Prostate gland (tissue), 2 donors: Measurements from ENCODE around the gene ARL14EP. TPM values are rescaled to one million over a fixed set of nuclear protein-coding genes. Genes with fewer than 3 reads are reported as not detected.

ENCODE experiments used
- DNase-seq: peaks from one replicate; pipeline ENCODE4 v3.0.0-alpha.2; 2019; ENCODE audit warnings: low spot score
- H3K27ac ChIP-seq, 2 donors: fragments of 200-600 bp; sonication (generic); 2 replicates each; pipeline ENCODE4 v1.5.1; 2017 to 2019
- H3K27me3 ChIP-seq: fragments of 200-600 bp; sonication (generic); replicated peaks from 2 replicates; pipeline ENCODE4 v1.5.1; 2019; ENCODE audit not compliant: insufficient read depth
- H3K36me3 ChIP-seq, 2 donors: fragments of 200-600 bp; sonication (generic); 1 replicate in 1 of 2; 2 replicates in 1 of 2; pipeline versions ENCODE4 v1.5.1 to v1.8.1; 2017 to 2019
- H3K4me1 ChIP-seq: fragments of 200-600 bp; sonication (generic); replicated peaks from 2 replicates; pipeline ENCODE4 v1.5.1; 2019
- H3K4me3 ChIP-seq, 2 donors: fragments of 200-600 bp; sonication (generic); 2 replicates each; pipeline ENCODE4 v1.5.1; 2017 to 2019
- H3K9me3 ChIP-seq: fragments of 200-600 bp; sonication (generic); 2 replicates; pipeline ENCODE4 v1.5.1; 2017
- CTCF ChIP-seq, 4 experiments: fragments of 200-600 bp in 2 of 4; fragments of 450-650 bp in 2 of 4; sonication (generic) in 2 of 4; IDR thresholded peaks; 1 replicate in 3 of 4; 2 replicates in 1 of 4; pipeline ENCODE4 v1.5.1; 2016 to 2019; ENCODE audit warnings: antibody characterized with exemption in 4 of 4, mild to moderate bottlenecking in 2 of 4, moderate library complexity in 2 of 4
- POLR2A ChIP-seq: fragments of 450-650 bp; IDR thresholded peaks from one replicate; pipeline ENCODE4 v1.6.1; 2016; ENCODE audit warnings: antibody characterized with exemption, mild to moderate bottlenecking
- POLR2AphosphoS5 ChIP-seq: sonication (generic); formaldehyde crosslinking; IDR thresholded peaks from one replicate; pipeline ENCODE4 v1.6.1; 2017; ENCODE audit warnings: antibody characterized with exemption
- WGBS: methylation state at CpG from one replicate; pipeline ENCODE4 v1.1.5; 2018; 5-methylcytosine and 5-hydroxymethylcytosine counted together
- intact Hi-C: fragments of 100-400 bp; cut with DNase I; formaldehyde crosslinking; loops from one replicate; pipeline ENCODE4 v1.14.2; 2022
- total RNA-seq, 2 donors: library from RNA; depleted of rRNA; stranded (reverse); fragments of >200 nt; gene quantifications; one replicate each; pipeline ENCODE4 v1.1.0, GENCODE V29; 2016

Gene ARL14EP
- total RNA-seq, 2 donors from 2014 or later, result 26.0 to 27.9 TPM

- Histone ChIP-seq H3K27ac (peak overlapping the region; percentile 10 to 18), H3K4me1 (no peaks in the 10 kb centered on the region), H3K36me3 (no peaks in the 10 kb centered on the region), H3K9me3 (no peaks in the 10 kb centered on the region), H3K4me3 (no peak overlapping the region), H3K27me3 (no peaks in the 10 kb centered on the region)
- intact Hi-C loops, result loop anchor here (2.0 kb wide), 1 partner anchor 509 kb away; no protein-coding TSS in a partner anchor
- DNase-seq, result peak; percentile 47
- TF ChIP-seq POLR2A (no peak), CTCF (IDR thresholded peaks at IDR 0.05) (peak in 3 of 4 experiments; percentile 53 to 81 (median 62))
- 4% methylated on average over 5 of the region's 5 CpGs for WGBS
Observed at GRCh38 chr11:30346068-30346688, 23.3 kb downstream of the ARL14EP start.

- Histone ChIP-seq H3K27ac (no peak overlapping the region), H3K9me3 (no peaks in the 10 kb centered on the region), H3K4me1 (no peaks in the 10 kb centered on the region), H3K4me3 (no peak overlapping the region), H3K36me3 (no peaks in the 10 kb centered on the region), H3K27me3 (no peaks in the 10 kb centered on the region)
- DNase-seq, result no peak
- intact Hi-C loops, result no loop called here
- TF ChIP-seq POLR2AphosphoS5 (no peak), CTCF (IDR thresholded peaks at IDR 0.05) (no peak), POLR2A (no peak)
Observed at GRCh38 chr11:30348035-30348434, 25.1 kb downstream of the ARL14EP start.

- no peaks in the 10 kb centered on the region for H3K36me3 ChIP-seq
- TF ChIP-seq POLR2AphosphoS5, result no peak
- no peak for TF ChIP-seq POLR2A
- no peak for TF ChIP-seq CTCF (IDR thresholded peaks at IDR 0.05)
- H3K4me3 ChIP-seq, result no peak overlapping the region
- intact Hi-C loops, result loop anchor here (10.0 kb wide), 1 partner anchor 235 kb away; the partner anchor contains the start of gene MPPED2
- no peaks in the 10 kb centered on the region for H3K4me1 ChIP-seq
- H3K27ac ChIP-seq, result no peak overlapping the region
- 96% methylated on average over 3 of the region's 3 CpGs for WGBS
- no peaks in the 10 kb centered on the region for H3K27me3 ChIP-seq
- DNase-seq, result no peak
- no peaks in the 10 kb centered on the region for H3K9me3 ChIP-seq
Observed at GRCh38 chr11:30349885-30350284, 27.0 kb downstream of the ARL14EP start.

- 68% methylated on average over 3 of the region's 3 CpGs for WGBS
- no peak for DNase-seq
- Histone ChIP-seq H3K27ac (no peak overlapping the region), H3K36me3 (no peaks in the 10 kb centered on the region), H3K4me3 (no peak overlapping the region), H3K4me1 (no peaks in the 10 kb centered on the region), H3K9me3 (no peaks in the 10 kb centered on the region), H3K27me3 (no peaks in the 10 kb centered on the region)
- no peak for TF ChIP-seq POLR2AphosphoS5
- no peak for TF ChIP-seq CTCF (IDR thresholded peaks at IDR 0.05)
- TF ChIP-seq POLR2A, result no peak
- intact Hi-C loops, result loop anchor here (10.0 kb wide), 1 partner anchor 234 kb away; the partner anchor contains the start of gene MPPED2
Observed at GRCh38 chr11:30350384-30350783, 27.5 kb downstream of the ARL14EP start.

- TF ChIP-seq CTCF (IDR thresholded peaks at IDR 0.05), result no peak
- TF ChIP-seq POLR2AphosphoS5, result no peak
- no peak for TF ChIP-seq POLR2A
- intact Hi-C loops, result loop anchor here (10.0 kb wide), 1 partner anchor 234 kb away; the partner anchor contains the start of gene MPPED2
- H3K36me3 ChIP-seq, result no peaks in the 10 kb centered on the region
- H3K4me3 ChIP-seq, result no peak overlapping the region
- no peaks in the 10 kb centered on the region for H3K9me3 ChIP-seq
- H3K27ac ChIP-seq, result no peak overlapping the region
- H3K27me3 ChIP-seq, result no peaks in the 10 kb centered on the region
- no peak for DNase-seq
- whole genome bisulfite sequencing, result 93% methylated on average over 5 of the region's 5 CpGs
- no peaks in the 10 kb centered on the region for H3K4me1 ChIP-seq
Observed at GRCh38 chr11:30351061-30351460, 28.2 kb downstream of the ARL14EP start.
